Left kidney (tissue), 1 donor: ENCODE results near the gene GOLGA6L2. TPM values are rescaled to one million over a fixed set of nuclear protein-coding genes. Genes with fewer than 3 reads are reported as not detected.

Experiments
- polyA plus RNA-seq: library from polyadenylated mRNA; unstranded; fragments of 120-200 nt; gene quantifications from one replicate; pipeline ENCODE4 v1.2.1, GENCODE V29; 2013; ENCODE audit not compliant: insufficient read length

The GOLGA6L2 gene
- polyA plus RNA-seq, 1 donor: not detected

Other genes with a start within 250 kb of the GOLGA6L2 start
- not detected for gene GOLGA6L26, start 113.0 kb downstream of the GOLGA6L2 start, polyA plus RNA-seq
- gene GOLGA8S, start 92.5 kb downstream of the GOLGA6L2 start, polyA plus RNA-seq: 1.4 TPM
- gene MKRN3, start 118.4 kb upstream of the GOLGA6L2 start, polyA plus RNA-seq: 3.8 TPM
- gene MAGEL2, start 200.6 kb upstream of the GOLGA6L2 start, polyA plus RNA-seq: 4.5 TPM
- gene NDN, start 240.1 kb upstream of the GOLGA6L2 start, polyA plus RNA-seq: 70.3 TPM